ENCODE measurements around the gene FAM76A.

- no peak for TF ChIP-seq CTCF (IDR thresholded peaks at IDR 0.05)
- TF ChIP-seq POLR2A (IDR thresholded peaks at IDR 0.05), result no peak
- no peak for TF ChIP-seq POLR2AphosphoS5 (IDR thresholded peaks at IDR 0.05)
- TF ChIP-seq EP300 (IDR thresholded peaks at IDR 0.05), result no peak
Observed at GRCh38 chr1:27689423-27690173, 36.2 kb upstream of the FAM76A start.

Data from upper lobe of left lung (tissue), 4 donors.